HuH-7.5 (cell line): ENCODE results near the gene L3MBTL2.

Experiments used
- DNase-seq: peaks from one replicate; pipeline ENCODE4 v3.0.0; 2011; ENCODE audit warnings: low spot score

L3MBTL2 gene

GRCh38 chr22:41273128-41273527 is 68.0 kb downstream of the L3MBTL2 start:
- no peak for DNase-seq

GRCh38 chr22:41274856-41275255 is 69.7 kb downstream of the L3MBTL2 start:
- DNase-seq, result no peak

DNA sequence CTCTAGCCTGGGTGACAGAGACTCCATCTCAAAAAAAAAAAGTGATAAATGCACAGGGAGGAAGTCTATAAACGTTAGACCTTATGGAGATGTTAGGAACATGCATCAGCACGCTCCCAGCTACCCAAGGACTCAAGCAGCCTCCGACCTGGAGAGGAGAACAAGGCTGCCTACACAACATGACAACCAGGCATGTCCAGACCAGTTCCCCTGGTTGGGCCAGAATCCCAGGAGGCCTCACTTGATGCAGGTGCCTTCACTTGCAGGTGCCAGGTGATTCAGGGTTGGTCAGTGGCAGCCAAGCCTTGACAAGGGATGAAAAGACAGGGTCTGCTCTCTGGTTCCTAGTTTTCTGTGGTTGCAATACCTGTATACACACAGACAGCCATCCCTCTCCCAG is 75.0 kb downstream of the L3MBTL2 start:
- DNase-seq, result no peak

GRCh38 chr22:41280854-41281253 is 75.7 kb downstream of the L3MBTL2 start:
- no peak for DNase-seq
